Keratinocyte (primary cell): ENCODE results near the gene PHLPP1.

Experiments used
- CTCF ChIP-seq, 3 experiments: IDR thresholded peaks in 1 of 3; conservative IDR thresholded peaks in 1 of 3; optimal IDR thresholded peaks in 1 of 3; 2 replicates in 2 of 3; 3 replicates in 1 of 3; pipeline versions ENCODE3 to v1.5.1; 2011; ENCODE audit warnings: low read length in 3 of 3, mild to moderate bottlenecking in 3 of 3, moderate library complexity in 2 of 3, control low read depth in 1 of 3, inconsistent platforms in 1 of 3; ENCODE audit not compliant: insufficient read depth in 2 of 3; ENCODE audit errors: extremely low read depth in 1 of 3
- EZH2 ChIP-seq: IDR thresholded peaks from one replicate; pipeline ENCODE4 v1.6.1; 2012; ENCODE audit warnings: inconsistent platforms, mild to moderate bottlenecking, low read length, moderate library complexity

DNA sequence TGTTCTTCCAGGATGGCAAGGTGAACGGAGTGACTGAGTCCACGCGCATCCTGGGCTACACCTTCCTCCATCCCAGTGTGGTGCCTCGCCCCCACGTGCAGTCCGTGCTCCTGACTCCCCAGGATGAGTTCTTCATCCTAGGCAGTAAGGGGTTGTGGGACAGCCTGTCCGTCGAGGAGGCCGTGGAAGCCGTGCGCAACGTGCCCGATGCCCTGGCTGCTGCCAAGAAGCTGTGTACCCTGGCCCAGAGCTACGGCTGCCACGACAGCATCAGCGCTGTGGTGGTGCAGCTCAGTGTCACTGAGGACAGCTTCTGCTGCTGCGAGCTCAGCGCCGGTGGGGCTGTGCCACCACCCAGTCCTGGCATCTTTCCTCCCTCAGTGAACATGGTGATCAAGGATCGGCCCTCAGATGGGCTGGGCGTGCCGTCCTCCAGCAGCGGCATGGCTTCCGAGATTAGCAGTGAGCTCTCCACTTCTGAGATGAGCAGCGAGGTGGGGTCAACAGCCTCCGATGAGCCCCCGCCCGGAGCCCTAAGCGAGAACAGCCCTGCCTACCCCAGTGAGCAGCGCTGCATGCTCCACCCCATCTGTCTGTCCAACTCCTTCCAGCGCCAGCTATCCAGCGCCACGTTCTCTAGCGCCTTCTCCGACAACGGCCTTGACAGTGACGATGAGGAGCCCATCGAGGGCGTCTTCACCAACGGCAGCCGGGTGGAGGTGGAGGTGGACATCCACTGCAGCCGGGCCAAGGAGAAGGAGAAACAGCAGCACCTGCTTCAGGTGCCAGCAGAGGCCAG, 263.1 kb downstream of the PHLPP1 start:
- TF ChIP-seq CTCF (optimal IDR thresholded peaks at IDR 0.05 in 1 of 3, IDR thresholded peaks at IDR 0.05 in 1 of 3, conservative IDR thresholded peaks at IDR 0.05 in 1 of 3; ENCODE audit: extremely low read depth in 1 of 3, insufficient read depth in 2 of 3, low read length in 3 of 3) = no peak
- TF ChIP-seq EZH2 = no peak
